HG03439 (cell line): ENCODE data around the gene HEYL.

Source experiments
- ATAC-seq: cut with Tn5 transposase; IDR thresholded peaks from one replicate; pipeline ENCODE4 v1.9.1; 2021; ENCODE audit warnings: mild to moderate bottlenecking, moderate library complexity; ENCODE audit not compliant: unreplicated experiment

Gene HEYL

GRCh38 chr1:39668111-39668510 lies 28.7 kb upstream of the HEYL start:
- no peak for ATAC-seq

DNA sequence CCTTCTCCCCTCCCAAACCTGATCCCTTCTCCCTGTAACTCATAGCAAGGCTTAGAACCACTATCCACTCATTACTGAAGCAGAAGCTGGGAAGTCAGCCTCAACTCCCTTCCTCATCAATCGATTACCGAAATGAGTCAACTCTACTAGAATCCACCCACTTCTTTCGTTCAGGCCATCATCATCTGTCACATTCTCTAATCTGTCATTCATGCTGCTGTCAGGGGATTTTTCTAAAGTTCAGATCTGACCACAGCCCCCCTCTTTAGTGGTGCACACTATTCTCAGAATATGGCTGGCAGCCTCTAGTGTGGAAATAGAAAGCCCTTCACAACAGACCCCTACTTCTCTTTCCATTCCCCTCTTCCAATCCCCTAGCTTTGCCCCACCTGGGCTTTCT lies 27.3 kb upstream of the HEYL start:
- peak; percentile 76 for ATAC-seq

DNA sequence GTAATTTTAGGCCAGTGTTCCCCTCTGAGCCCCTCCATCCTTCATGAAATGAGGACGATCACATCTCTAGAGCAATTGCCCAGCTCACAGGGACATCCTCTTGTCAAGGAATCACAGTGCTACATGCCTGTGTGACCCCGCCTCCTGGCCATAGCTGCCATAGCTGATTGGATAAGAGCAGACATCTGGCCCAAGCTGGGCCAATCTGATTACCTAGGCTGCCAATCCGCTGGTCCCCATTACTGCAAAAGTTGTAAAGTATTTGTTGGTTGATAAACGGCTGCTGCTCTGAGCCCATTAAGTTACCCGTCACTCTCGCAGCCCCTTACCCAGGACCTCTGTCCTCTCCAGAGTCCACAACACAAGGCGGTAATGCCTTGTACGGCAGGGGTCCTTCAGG lies 24.1 kb upstream of the HEYL start:
- no peak for ATAC-seq

DNA sequence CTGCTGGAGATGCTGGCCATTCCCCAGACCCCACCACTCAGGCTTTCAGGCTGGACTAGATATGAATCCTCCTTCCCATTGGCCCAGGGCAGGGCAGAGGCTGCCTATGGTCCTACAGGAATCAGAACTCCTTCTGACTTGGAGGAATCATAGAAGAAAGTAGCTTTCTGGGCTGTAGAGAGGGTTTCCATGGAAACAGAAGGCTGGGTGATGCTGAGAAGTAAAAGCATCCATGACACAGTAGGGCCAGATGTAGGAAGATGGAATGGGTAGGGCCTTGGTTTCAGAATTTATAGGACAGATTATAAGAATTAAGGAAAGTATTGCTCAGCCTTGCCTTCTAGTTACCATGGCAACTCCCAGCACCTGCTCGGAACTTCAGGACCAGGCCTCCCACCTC lies 23.4 kb upstream of the HEYL start:
- no peak for ATAC-seq

- no peak for ATAC-seq
Measured at GRCh38 chr1:39659538-39659937, 20.1 kb upstream of the HEYL start.

- no peak for ATAC-seq
Measured at GRCh38 chr1:39659110-39659509, 19.7 kb upstream of the HEYL start.

DNA sequence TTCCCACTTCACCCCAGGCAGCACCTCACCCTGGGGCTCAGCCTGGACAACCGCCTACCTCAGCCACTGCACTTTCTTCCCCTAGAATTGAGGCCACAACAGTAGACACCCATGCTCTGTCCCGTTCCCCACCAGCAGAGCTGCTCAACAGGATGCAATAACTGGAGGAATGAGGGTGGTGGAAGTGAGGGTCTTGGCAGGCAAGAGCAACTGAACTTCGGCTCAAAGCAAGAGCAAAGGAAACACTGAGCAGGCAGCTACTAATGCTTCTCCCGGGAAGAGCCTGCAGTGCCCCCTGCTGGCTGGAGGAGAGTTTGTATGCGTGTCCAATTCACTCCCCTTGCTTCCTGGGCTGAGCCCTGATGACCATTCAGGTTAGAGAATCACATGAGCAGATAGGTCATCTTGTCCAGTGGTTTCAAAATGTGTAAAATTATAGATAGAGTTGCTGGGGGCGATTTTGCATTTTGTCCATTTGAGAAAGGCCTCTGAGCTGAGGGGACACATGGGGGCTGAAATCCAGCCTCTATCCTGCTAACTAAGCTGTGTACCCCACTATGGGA lies 18.6 kb upstream of the HEYL start:
- ATAC-seq, result no peak

DNA sequence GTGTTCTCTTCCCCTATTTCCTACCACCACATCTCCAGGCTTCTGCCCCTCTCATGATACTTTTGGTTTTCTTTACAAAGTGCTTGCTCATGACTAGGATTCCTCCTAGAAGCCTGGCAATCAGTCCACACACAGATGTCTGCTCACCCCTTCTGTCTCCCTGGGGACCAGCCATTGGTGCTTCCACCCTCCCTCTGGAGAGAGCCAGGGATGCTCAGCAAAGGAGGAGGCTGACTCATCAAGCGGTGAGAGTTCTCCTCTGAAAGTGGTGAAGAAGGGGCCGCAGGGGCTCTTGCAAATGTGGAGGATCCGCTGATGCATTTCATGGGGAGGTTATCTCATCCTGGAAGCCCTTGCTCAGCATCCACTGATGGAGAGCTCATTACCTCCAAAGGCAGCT lies 18.0 kb upstream of the HEYL start:
- no peak for ATAC-seq

DNA sequence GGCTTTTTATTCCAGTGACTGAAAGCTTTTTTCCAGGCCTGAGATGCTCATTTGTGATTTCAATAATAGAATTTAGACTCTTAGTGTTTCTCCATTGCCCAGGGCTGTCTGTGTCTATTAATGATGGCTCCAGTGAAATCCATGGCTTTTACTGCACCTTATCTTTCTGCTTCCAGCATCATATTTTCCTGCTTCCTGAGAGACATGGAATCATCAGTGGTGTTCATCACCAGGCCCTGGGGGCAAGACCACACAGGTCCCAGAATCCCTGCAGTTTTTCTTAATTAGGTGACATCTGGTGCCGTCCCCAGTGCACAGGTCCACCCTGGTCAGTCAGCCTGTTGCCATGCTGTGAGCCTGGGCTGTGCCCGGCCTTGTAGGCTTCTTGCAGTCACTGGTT lies 16.9 kb upstream of the HEYL start:
- no peak for ATAC-seq

DNA sequence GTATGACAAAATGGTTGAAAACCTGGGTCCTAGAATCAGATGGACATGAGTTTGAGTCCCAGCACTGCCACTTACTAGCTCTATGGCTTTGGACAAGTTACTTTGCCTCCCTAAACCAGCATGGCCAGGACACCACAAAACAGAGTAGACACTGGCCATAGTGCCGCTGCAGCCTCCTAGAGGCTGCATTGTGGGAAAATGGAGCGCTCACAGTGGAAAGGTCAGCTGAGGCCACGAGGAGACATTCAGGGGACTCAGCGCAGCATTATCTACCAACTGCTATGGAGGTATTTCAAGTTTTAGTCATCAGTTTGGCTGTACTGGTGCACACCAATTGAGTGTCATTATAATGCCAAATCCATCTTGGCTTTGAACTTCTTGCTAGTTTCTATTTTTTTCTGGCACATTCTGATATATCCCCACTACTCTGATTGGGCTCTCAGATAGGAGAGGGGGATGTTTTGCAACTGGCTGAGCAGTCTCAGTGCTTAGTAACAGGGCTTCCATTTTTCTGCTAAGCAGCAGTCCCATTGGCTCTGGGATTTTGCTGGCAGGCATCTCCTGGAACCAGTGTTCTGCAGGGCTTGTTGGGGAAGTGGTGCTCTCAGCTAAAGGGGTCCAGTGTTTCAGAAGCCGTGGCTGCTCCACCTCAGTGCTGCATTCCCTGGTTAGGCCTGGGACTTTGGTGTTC lies 16.3 kb upstream of the HEYL start:
- no peak for ATAC-seq

GRCh38 chr1:39654291-39654690 lies 14.8 kb upstream of the HEYL start:
- ATAC-seq, result no peak

DNA sequence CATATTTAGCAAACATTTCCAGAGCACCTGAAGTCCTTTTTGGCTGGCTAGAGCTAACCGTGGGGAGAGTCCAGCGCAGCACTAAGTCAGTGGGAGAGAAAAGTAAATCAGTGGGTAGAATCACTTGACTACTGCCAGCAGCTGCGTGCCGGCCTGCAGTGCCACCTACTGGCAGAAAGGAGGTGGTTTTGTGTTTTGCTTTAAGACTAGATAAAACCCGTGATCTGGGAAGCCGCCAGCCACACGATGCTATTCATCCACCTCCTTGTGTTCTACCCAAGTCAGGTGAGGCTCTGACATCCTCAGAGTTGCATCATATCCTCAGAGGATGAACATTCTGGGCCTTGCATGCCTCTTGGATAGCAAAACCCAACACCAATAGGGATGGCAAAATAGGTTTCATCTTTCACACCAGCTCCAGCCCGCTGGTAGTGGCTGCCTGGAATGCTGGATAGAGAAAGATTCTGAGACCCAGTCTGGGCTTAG lies 14.1 kb upstream of the HEYL start:
- ATAC-seq, result no peak

DNA sequence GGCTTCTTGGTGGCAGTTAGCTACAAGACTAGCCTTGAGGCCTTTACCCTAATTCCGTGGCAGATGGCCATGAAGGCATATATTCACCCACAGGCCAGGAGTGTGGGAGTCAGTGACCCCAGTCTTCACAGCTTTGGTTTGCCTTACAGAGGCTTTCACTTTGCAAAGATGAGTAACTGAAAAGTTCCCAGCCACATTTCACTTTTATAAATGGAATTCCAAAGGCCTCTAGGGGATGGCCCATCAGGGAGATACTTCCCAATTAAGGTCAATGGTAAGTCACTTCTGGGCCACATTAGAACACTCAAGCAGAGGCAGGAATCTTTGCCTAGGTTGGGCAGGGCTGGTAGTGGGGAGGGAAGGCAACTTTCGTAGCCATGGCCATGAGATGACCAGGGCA lies 13.1 kb upstream of the HEYL start:
- no peak for ATAC-seq

DNA sequence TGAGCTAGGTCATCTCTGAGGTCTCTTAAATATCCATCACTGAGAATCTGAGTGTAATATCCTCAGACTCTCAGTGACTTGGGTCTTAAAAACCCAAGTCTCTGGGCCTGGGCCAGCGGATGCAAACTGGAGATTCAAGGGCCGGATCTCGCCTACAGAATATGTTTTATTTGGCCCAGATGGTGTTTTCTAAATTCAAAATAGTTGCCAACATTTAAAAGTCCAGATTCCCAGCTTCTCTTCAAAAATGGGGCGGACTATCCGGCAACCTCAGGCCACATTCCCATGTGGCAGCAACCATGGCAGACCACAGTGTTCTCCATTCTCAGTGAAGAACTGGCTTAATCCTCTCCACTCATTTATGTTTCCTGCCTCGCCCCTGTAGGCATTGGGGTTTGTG lies 12.7 kb upstream of the HEYL start:
- ATAC-seq, result no peak

DNA sequence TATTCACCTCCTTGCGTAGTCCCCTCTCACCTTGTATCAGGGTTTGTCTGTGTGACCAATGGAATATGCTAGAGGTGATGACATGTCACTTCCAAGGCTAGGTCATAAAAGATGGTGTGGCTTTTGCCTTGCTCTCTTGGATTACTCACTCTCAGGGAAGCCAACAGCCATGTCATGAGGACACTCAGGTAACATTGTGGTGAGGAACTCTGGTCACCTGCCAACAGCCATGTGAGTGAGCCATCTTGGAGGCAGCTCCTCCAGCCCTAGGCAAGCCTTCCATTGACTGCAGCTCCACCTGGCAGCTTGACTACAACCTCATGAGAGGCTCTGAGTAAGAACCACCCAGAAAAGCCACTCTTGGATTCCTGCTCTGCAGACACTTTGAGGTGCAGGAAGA lies 11.0 kb upstream of the HEYL start:
- ATAC-seq, result no peak

DNA sequence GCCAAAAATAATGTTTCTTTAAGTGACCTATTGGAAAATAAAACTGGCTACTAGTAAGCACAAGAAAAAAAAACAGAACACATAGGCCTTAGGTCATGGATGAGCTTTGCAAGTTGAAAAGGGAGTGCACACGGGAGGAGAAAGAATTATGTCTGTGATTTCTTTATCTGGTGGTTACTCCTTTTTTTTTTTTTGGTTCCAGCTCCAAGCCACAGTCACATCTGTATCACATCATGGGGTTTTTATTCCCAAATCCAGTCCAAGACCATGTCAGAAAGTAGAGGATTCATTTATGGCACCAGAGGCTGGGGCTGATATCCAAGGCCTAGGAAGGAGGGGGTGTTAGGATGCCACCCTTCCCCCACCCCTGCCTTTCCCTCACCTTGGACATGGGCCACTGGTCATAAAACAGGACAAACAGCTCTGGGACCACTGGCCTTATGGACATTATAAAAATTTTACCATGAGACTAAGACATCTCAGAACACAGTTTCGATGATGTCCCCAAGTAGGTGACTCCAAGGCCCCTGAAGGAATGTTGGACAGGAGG lies 10.3 kb upstream of the HEYL start:
- ATAC-seq, result no peak

DNA sequence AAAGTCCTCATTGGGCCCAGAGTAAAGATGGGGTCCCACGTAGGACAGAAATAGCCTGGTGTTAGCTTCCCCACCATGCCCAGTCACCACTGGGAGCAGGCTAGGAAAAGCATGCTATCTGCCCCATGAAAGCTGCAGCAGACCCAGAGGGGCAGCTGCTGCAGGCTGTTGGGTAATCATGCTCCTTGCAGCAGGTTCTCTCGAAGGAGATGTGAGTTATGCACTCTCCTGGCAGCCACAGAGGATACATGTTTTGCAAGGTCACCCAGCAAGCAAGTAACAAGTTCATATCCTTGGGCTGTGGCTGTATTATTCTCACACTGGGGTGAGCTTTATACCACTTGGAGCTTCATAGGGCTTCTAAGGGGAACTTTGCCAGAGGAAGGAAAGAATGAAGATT lies 9.1 kb upstream of the HEYL start:
- no peak for ATAC-seq

DNA sequence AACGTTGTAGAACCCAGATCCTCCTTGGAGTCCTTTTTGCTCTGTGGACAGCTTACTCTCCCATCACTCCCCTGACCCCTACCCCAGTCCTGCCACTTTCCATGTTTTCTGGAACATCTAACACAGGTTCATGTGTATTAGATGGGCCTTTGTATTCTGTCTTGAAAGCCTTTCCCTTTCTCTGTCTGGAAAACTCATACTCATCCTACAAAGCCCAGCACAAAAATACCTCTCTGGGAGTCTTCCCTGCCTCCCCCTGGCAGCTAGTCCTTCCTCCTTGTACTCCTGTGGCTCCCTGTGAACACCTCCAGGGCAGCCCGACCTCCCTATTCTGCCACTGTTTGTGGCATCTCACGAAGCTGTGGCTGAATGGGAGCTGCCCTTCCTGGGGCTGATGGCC lies 7.8 kb upstream of the HEYL start:
- ATAC-seq, result no peak

GRCh38 chr1:39646232-39647081 lies 7.0 kb upstream of the HEYL start:
- ATAC-seq, result no peak

GRCh38 chr1:39645411-39646043 lies 6.1 kb upstream of the HEYL start:
- no peak for ATAC-seq

- no peak for ATAC-seq
Measured at GRCh38 chr1:39643705-39644104, 4.3 kb upstream of the HEYL start.
